HG03039 (cell line): Measurements from ENCODE around the gene C6orf47.

Experiments used
- ATAC-seq: cut with Tn5 transposase; IDR thresholded peaks from one replicate; pipeline ENCODE4 v1.9.1; 2021; ENCODE audit warnings: mild to moderate bottlenecking, moderate library complexity; ENCODE audit not compliant: unreplicated experiment

Gene C6orf47

GRCh38 chr6:31661262-31662123, 915 bp upstream of the C6orf47 start:
- no peak for ATAC-seq

GRCh38 chr6:31659649-31660380, 763 bp downstream of the C6orf47 start:
- no peak for ATAC-seq

- no peak for ATAC-seq
Observed at GRCh38 chr6:31658983-31659648, 1.5 kb downstream of the C6orf47 start.

GRCh38 chr6:31658158-31658688, 2.4 kb downstream of the C6orf47 start:
- no peak for ATAC-seq

- no peak for ATAC-seq
Observed at GRCh38 chr6:31657406-31658157, 3.0 kb downstream of the C6orf47 start.

- ATAC-seq, result no peak
Observed at GRCh38 chr6:31655349-31656237, 5.0 kb downstream of the C6orf47 start, which contains the start of gene APOM. Gene APOM, plus strand, starts transcription at chr6:31655894. Its CDS starts 73 bp downstream, at chr6:31655967.

- no peak for ATAC-seq
Observed at GRCh38 chr6:31654574-31655348, 5.8 kb downstream of the C6orf47 start.

- ATAC-seq, result peak; percentile 40
Observed at GRCh38 chr6:31652925-31653724, 7.5 kb downstream of the C6orf47 start.

- peak; percentile 25 for ATAC-seq
Observed at GRCh38 chr6:31651602-31652191, 8.9 kb downstream of the C6orf47 start.

GRCh38 chr6:31645325-31645724, 15.3 kb downstream of the C6orf47 start:
- no peak for ATAC-seq

GRCh38 chr6:31643818-31644454, 16.6 kb downstream of the C6orf47 start:
- ATAC-seq, result no peak

GRCh38 chr6:31642798-31643570, 17.6 kb downstream of the C6orf47 start:
- no peak for ATAC-seq

- ATAC-seq, result no peak
Observed at GRCh38 chr6:31641370-31641769, 19.2 kb downstream of the C6orf47 start.

- no peak for ATAC-seq
Observed at GRCh38 chr6:31640612-31641011, 20.0 kb downstream of the C6orf47 start.

- no peak for ATAC-seq
Observed at GRCh38 chr6:31639449-31639861, 21.1 kb downstream of the C6orf47 start.

- no peak for ATAC-seq
Observed at GRCh38 chr6:31639043-31639442, 21.5 kb downstream of the C6orf47 start.
